Heart left ventricle (tissue), 13 donors: ENCODE measurements around the gene IQCH.

ENCODE experiments used
- CTCF ChIP-seq, 12 donors: fragments of 200-600 bp; sonication (generic) in 4 of 12; IDR thresholded peaks; one replicate each; pipeline versions ENCODE4 v1.5.0 to v1.8.0; 2018 to 2022; ENCODE audit warnings: antibody characterized with exemption in 12 of 12, mild to moderate bottlenecking in 5 of 12
- POLR2A ChIP-seq, 2 donors: fragments of 450-650 bp; IDR thresholded peaks; one replicate each; pipeline ENCODE4 v1.6.1; 2017; ENCODE audit warnings: antibody characterized with exemption in 2 of 2, mild to moderate bottlenecking in 2 of 2, moderate library complexity in 2 of 2
- donor health status: ischemic (EF 13 %, LVEDD 7.1; RV severe dilation, severe dysfunction).
- donor health status: DM: no; HTN: yes; CAD: no.
- donor health status: DM: no; HTN: no; CAD: no.
- donor health status: ischemic (EF 25% LVEDD 6.9; RV normal size, moderate dysfunction).
- donor health status: ischemic (EF 25% LVEDD 5.7; RV mildly dilated, moderate dysfunction).
- donor health status: ischemic (EF 35%, LVEDD 5.7; RV mildly dilated, moderate dysfunction).
- donor health status: nonischemic (EF 11% LVEDD 7.7; RV severe dilation, severe dysfunction).
- donor health status: DM: yes; HTN: yes; CAD: no.
- donor health status: PGD.
- donor health status: ischemic (EF 29% LVEDD 5.4; RV normal size, mild dysfunction).
- donor health status: nonischemic (EF 23%, LVEDD 6.1; RV moderate dilation, normal function).

DNA sequence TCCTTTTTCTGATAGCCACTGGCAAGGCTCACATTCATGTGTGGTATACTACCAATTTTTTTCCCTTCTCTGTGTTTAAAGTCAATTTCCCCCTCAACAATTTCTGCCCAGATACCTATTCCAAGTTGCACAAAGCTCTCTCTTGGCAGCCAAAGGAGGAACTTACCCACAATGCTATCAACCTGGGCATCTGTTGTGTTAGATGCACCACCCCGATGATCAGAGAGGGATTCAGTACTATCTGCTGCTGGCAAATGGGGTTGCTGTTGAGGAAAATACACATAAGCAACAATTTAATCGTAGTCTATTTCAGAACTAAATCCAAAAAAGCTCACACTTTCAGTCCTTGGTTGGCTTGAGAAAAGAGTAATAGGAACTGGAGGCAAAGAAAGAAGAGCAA lies 46.2 kb upstream of the IQCH start:
- TF ChIP-seq CTCF (IDR thresholded peaks at IDR 0.05) (no peak), POLR2A (IDR thresholded peaks at IDR 0.05) (no peak)
